ENCODE data around the gene LONP1.
"Not testable (repeated sequence)": the region's sequence is repeated elsewhere in the genome, so short reads cannot be mapped to it uniquely, and the experiment has no call there.

The LONP1 gene

GRCh38 chr19:5693195-5694166 lies 26.5 kb downstream of the LONP1 start:
- DNase-seq (ENCODE audit: low read depth, low spot score) = no peak

- no peak for DNase-seq (ENCODE audit: low read depth, low spot score)
Measured at GRCh38 chr19:5692723-5693194, 27.2 kb downstream of the LONP1 start.

- DNase-seq (ENCODE audit: low read depth, low spot score) = no peak
Measured at GRCh38 chr19:5691822-5692722, 27.9 kb downstream of the LONP1 start.

GRCh38 chr19:5690955-5691821 lies 28.8 kb downstream of the LONP1 start:
- peak; percentile 68 for DNase-seq (ENCODE audit: low read depth, low spot score)

GRCh38 chr19:5690125-5690954 lies 29.6 kb downstream of the LONP1 start, which contains the start of gene RPL36:
RPL36 (plus strand) TSS chr19:5690295; CDS start chr19:5690508, 213 bp downstream.
- peak; percentile 99 for DNase-seq (ENCODE audit: low read depth, low spot score)

GRCh38 chr19:5688262-5688881 lies 31.6 kb downstream of the LONP1 start:
- not testable (repeated sequence) for DNase-seq (ENCODE audit: low read depth, low spot score)

GRCh38 chr19:5687360-5688198 lies 32.4 kb downstream of the LONP1 start:
- no peak for DNase-seq (ENCODE audit: low read depth, low spot score)

- peak; percentile 97 for DNase-seq (ENCODE audit: low read depth, low spot score)
Measured at GRCh38 chr19:5686647-5687359, 33.1 kb downstream of the LONP1 start.

- DNase-seq (ENCODE audit: low read depth, low spot score) = no peak
Measured at GRCh38 chr19:5686326-5686646, 33.7 kb downstream of the LONP1 start.

GRCh38 chr19:5684694-5685430 lies 35.1 kb downstream of the LONP1 start:
- no peak for DNase-seq (ENCODE audit: low read depth, low spot score)

- DNase-seq (ENCODE audit: low read depth, low spot score) = no peak
Measured at GRCh38 chr19:5683177-5683886, 36.6 kb downstream of the LONP1 start.

GRCh38 chr19:5682107-5682482 lies 37.9 kb downstream of the LONP1 start:
- DNase-seq (ENCODE audit: low read depth, low spot score) = no peak

GRCh38 chr19:5681391-5682106 lies 38.4 kb downstream of the LONP1 start:
- no peak for DNase-seq (ENCODE audit: low read depth, low spot score)

GRCh38 chr19:5680437-5681368 lies 39.2 kb downstream of the LONP1 start, which contains the start of the genes HSD11B1L and MICOS13:
HSD11B1L (plus strand) TSS chr19:5681027; CDS start chr19:5684833, 3,806 bp downstream.
MICOS13 (minus strand) TSS chr19:5680516; CDS start chr19:5680486, 30 bp downstream.
- peak; percentile 100 for DNase-seq (ENCODE audit: low read depth, low spot score)

- no peak for DNase-seq (ENCODE audit: low read depth, low spot score)
Measured at GRCh38 chr19:5680084-5680436, 39.9 kb downstream of the LONP1 start.
